Prostate gland (tissue), 2 donors: Measurements from ENCODE around the gene VAC14.

ENCODE experiments used
- POLR2A ChIP-seq: fragments of 450-650 bp; IDR thresholded peaks from one replicate; pipeline ENCODE4 v1.6.1; 2016; ENCODE audit warnings: antibody characterized with exemption, mild to moderate bottlenecking
- TF ChIP-seq, protein P1 (sequence below), 4 experiments: fragments of 200-600 bp in 2 of 4; fragments of 450-650 bp in 2 of 4; sonication (generic) in 2 of 4; IDR thresholded peaks; 1 replicate in 3 of 4; 2 replicates in 1 of 4; pipeline ENCODE4 v1.5.1; 2016 to 2019; ENCODE audit warnings: antibody characterized with exemption in 4 of 4, mild to moderate bottlenecking in 2 of 4, moderate library complexity in 2 of 4

DNA sequence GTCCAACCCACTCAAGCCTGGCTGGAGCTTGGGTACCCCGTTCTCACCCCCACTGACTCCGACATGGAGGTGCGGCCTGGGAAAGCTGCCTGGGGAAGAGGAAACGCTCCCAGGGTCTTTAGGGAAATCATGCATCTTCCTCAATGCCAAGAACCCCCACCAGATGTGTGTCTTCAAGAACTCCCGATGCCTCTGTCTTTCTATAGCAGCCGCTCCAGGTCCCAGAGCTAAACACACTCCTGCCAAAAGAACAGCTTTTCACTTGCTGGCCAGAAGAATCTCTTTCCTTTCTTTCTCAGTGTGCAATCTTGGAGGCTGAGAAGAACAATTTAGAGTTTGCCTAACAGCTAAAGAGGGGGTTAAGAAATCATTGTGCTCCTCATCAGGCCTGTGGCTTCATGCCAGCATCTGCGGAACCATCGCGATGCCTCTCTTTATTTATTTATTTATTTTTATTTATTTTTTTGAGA lies 74.0 kb downstream of the VAC14 start:
- TF ChIP-seq, protein P1, sequence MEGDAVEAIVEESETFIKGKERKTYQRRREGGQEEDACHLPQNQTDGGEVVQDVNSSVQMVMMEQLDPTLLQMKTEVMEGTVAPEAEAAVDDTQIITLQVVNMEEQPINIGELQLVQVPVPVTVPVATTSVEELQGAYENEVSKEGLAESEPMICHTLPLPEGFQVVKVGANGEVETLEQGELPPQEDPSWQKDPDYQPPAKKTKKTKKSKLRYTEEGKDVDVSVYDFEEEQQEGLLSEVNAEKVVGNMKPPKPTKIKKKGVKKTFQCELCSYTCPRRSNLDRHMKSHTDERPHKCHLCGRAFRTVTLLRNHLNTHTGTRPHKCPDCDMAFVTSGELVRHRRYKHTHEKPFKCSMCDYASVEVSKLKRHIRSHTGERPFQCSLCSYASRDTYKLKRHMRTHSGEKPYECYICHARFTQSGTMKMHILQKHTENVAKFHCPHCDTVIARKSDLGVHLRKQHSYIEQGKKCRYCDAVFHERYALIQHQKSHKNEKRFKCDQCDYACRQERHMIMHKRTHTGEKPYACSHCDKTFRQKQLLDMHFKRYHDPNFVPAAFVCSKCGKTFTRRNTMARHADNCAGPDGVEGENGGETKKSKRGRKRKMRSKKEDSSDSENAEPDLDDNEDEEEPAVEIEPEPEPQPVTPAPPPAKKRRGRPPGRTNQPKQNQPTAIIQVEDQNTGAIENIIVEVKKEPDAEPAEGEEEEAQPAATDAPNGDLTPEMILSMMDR (IDR thresholded peaks at IDR 0.05) = no peak
- no peak for TF ChIP-seq POLR2A
